Stomach (tissue), 9 donors: Measurements from ENCODE around the gene HECW1. TPM values are rescaled to one million over a fixed set of nuclear protein-coding genes. Genes with fewer than 3 reads are reported as not detected.
A peak's percentile ranks its signal among the peaks of the same experiment; 100 is the strongest.
"Not testable (repeated sequence)": the region's sequence is repeated elsewhere in the genome, so short reads cannot be mapped to it uniquely, and the experiment has no call there.

ENCODE experiments used
- DNase-seq, 2 donors: peaks; one replicate each; pipeline versions ENCODE4 v3.0.0 to v3.0.0-alpha.2; 2013 to 2019
- H3K27ac ChIP-seq, 5 donors: fragments of 200-600 bp in 4 of 5; sonication (generic) in 4 of 5; one replicate each; pipeline ENCODE4 v1.5.1; 2013 to 2019; ENCODE audit warnings: mild to moderate bottlenecking in 1 of 5, moderate library complexity in 1 of 5
- H3K27me3 ChIP-seq, 3 donors: fragments of 200-600 bp; sonication (generic); one replicate each; pipeline ENCODE4 v1.5.1; 2017 to 2019; ENCODE audit warnings: mixed run types in 1 of 3
- H3K36me3 ChIP-seq, 4 donors: fragments of 200-600 bp; sonication (generic); 1 replicate in 3 of 4; 2 replicates in 1 of 4; pipeline ENCODE4 v1.5.1; 2016 to 2019
- H3K4me1 ChIP-seq, 4 donors: fragments of 200-600 bp; sonication (generic); one replicate each; pipeline ENCODE4 v1.5.1; 2016 to 2019
- H3K4me3 ChIP-seq, 4 donors: fragments of 200-600 bp; sonication (generic) in 3 of 4; one replicate each; pipeline ENCODE4 v1.5.1; 2016 to 2019; ENCODE audit warnings: mild to moderate bottlenecking in 1 of 4
- H3K9me3 ChIP-seq, 4 donors: fragments of 200-600 bp; sonication (generic); one replicate each; pipeline ENCODE4 v1.5.1; 2016 to 2019
- CTCF ChIP-seq, 7 experiments: fragments of 450-650 bp in 4 of 7; fragments of 200-600 bp in 3 of 7; sonication (generic) in 3 of 7; IDR thresholded peaks; one replicate each; pipeline ENCODE4 v1.5.1; 2016 to 2019; ENCODE audit warnings: antibody characterized with exemption in 7 of 7, control low read depth in 2 of 7, mild to moderate bottlenecking in 1 of 7
- EP300 ChIP-seq: sonication (generic); formaldehyde crosslinking; IDR thresholded peaks from one replicate; pipeline ENCODE4 v1.6.1; 2017; ENCODE audit warnings: antibody characterized with exemption
- POLR2A ChIP-seq, 4 donors: fragments of 450-650 bp; IDR thresholded peaks; one replicate each; pipeline ENCODE4 v1.6.1; 2016; ENCODE audit warnings: antibody characterized with exemption in 4 of 4, control low read depth in 2 of 4, mild to moderate bottlenecking in 1 of 4, moderate library complexity in 1 of 4
- POLR2AphosphoS5 ChIP-seq, 3 donors: sonication (generic); formaldehyde crosslinking; IDR thresholded peaks; one replicate each; pipeline ENCODE4 v1.6.1; 2016; ENCODE audit warnings: antibody characterized with exemption in 3 of 3
- WGBS, 5 donors: extraction: QIAGEN DNeasy Blood & Tissue Kit in 3 of 5; methylation state at CpG; one replicate each; pipeline versions ENCODE4 v1.1.5 to v1.1.7; 2013 to 2018; 5-methylcytosine and 5-hydroxymethylcytosine counted together
- intact Hi-C: fragments of 100-400 bp; cut with DNase I; formaldehyde crosslinking; loops from one replicate; pipeline ENCODE4 v1.15.1; 2023; ENCODE audit warnings: low total_unique reads
- polyA plus RNA-seq, 3 donors: library from polyadenylated mRNA; stranded (reverse); fragments of 200-250 nt; gene quantifications; one replicate each; pipeline ENCODE4 v1.2.3, GENCODE V29; 2013
- total RNA-seq, 5 donors: library from RNA; depleted of rRNA; stranded (reverse); fragments of >200 nt; gene quantifications; one replicate each; pipeline versions ENCODE4 v1.1.0 to v1.2.3, GENCODE V29; 2014 to 2016
- donor health status: healthy with polysubstance abuse.
- donor health status: Bipolar disorder and iron deficiency.
- donor health status: healthy.

HECW1 gene
- total and polyA plus RNA-seq, 8 donors: 0.29 to 11.1 (median 1.4) TPM; not detected in 1

- DNase-seq: no peak
- WGBS, 5 donors: 63 to 75% (median 69%) methylated on average over 1 of the region's 1 CpG
- H3K27me3 ChIP-seq: peaks cover 0 to 3% (median 0%) of the 10 kb centered on the region in 3 donors
- H3K27ac ChIP-seq: no peak overlapping the region
- H3K36me3 ChIP-seq: no peaks in the 10 kb centered on the region
- H3K4me3 ChIP-seq: no peak overlapping the region
- TF ChIP-seq EP300: no peak
- TF ChIP-seq POLR2AphosphoS5 (IDR thresholded peaks at IDR 0.05): no peak
- TF ChIP-seq POLR2A (IDR thresholded peaks at IDR 0.05): no peak
- TF ChIP-seq CTCF (IDR thresholded peaks at IDR 0.05): no peak
- H3K4me1 ChIP-seq: no peaks in the 10 kb centered on the region
- intact Hi-C loops: no loop called here
- no peaks in the 10 kb centered on the region for H3K9me3 ChIP-seq
These were observed 22.7 kb downstream of the HECW1 start for GRCh38 chr7:43135129-43135528.

- no peaks in the 10 kb centered on the region for H3K36me3 ChIP-seq
- DNase-seq: no peak
- no peak overlapping the region for H3K27ac ChIP-seq
- no peaks in the 10 kb centered on the region for H3K4me1 ChIP-seq
- intact Hi-C loops: no loop called here
- WGBS, 5 donors: 69 to 79% (median 75%) methylated on average over 2 of the region's 2 CpGs
- TF ChIP-seq CTCF (IDR thresholded peaks at IDR 0.05) (no peak), EP300 (no peak), POLR2AphosphoS5 (IDR thresholded peaks at IDR 0.05) (no peak), POLR2A (IDR thresholded peaks at IDR 0.05) (no peak)
- H3K27me3 ChIP-seq: peaks cover 0 to 3% (median 0%) of the 10 kb centered on the region in 3 donors
- no peak overlapping the region for H3K4me3 ChIP-seq
- H3K9me3 ChIP-seq: no peaks in the 10 kb centered on the region
These were observed 23.6 kb downstream of the HECW1 start for GRCh38 chr7:43136064-43136463.

GRCh38 chr7:43137121-43137744 lies 24.8 kb downstream of the HECW1 start:
- H3K4me1 ChIP-seq, H3K9me3 ChIP-seq, H3K27ac ChIP-seq, H3K36me3 ChIP-seq, H3K27me3 ChIP-seq, H3K4me3 ChIP-seq, intact Hi-C loops: not testable (repeated sequence)
- WGBS, 5 donors: 88 to 91% (median 89%) methylated on average over 6 of the region's 6 CpGs
- peak in 1 of 2 donors; percentile 19 for DNase-seq

- intact Hi-C loops: no loop called here
- WGBS, 5 donors: 64 to 82% (median 80%) methylated on average over 3 of the region's 3 CpGs
- H3K27me3 ChIP-seq: peaks cover 0 to 9% (median 0%) of the 10 kb centered on the region in 3 donors
- no peak for DNase-seq
- no peak overlapping the region for H3K4me3 ChIP-seq
- H3K9me3 ChIP-seq: no peaks in the 10 kb centered on the region
- no peaks in the 10 kb centered on the region for H3K4me1 ChIP-seq
- H3K36me3 ChIP-seq: no peaks in the 10 kb centered on the region
- TF ChIP-seq CTCF (IDR thresholded peaks at IDR 0.05) (no peak), EP300 (no peak), POLR2AphosphoS5 (IDR thresholded peaks at IDR 0.05) (no peak), POLR2A (IDR thresholded peaks at IDR 0.05) (no peak)
- no peak overlapping the region for H3K27ac ChIP-seq
These were observed 25.4 kb downstream of the HECW1 start for GRCh38 chr7:43137811-43138210.

GRCh38 chr7:43138710-43139109 lies 26.3 kb downstream of the HECW1 start:
- intact Hi-C loops: no loop called here
- H3K4me1 ChIP-seq: no peaks in the 10 kb centered on the region
- DNase-seq: no peak
- peaks cover 0 to 8% (median 0%) of the 10 kb centered on the region in 3 donors for H3K27me3 ChIP-seq
- no peaks in the 10 kb centered on the region for H3K36me3 ChIP-seq
- no peak overlapping the region for H3K4me3 ChIP-seq
- no peak overlapping the region for H3K27ac ChIP-seq
- WGBS, 5 donors: 80 to 83% (median 82%) methylated on average over 4 of the region's 4 CpGs
- no peak for TF ChIP-seq EP300
- no peak for TF ChIP-seq CTCF (IDR thresholded peaks at IDR 0.05)
- no peak for TF ChIP-seq POLR2A (IDR thresholded peaks at IDR 0.05)
- TF ChIP-seq POLR2AphosphoS5 (IDR thresholded peaks at IDR 0.05): no peak
- H3K9me3 ChIP-seq: no peaks in the 10 kb centered on the region
